ENCODE data around the gene MASP1.

DNA sequence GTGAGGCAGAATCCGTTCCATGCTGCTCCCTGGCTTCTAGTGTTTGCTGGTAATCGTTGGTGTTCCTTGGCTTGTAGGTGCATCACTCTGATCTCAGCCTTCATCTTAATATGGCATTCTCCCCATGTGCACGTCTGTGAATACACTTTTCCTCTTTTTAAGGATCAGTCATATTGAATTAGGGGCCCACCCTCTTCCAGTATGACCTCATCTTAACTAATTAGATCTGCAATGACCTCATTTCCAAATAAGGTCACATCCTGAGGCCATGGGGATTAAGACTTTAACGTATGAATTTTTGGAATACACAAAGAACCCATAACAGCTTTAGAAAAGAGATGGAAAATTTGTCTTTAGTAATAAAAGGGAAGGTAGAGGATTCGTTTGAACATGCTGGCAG lies 34.1 kb upstream of the MASP1 start:
- TF ChIP-seq POLR2A (IDR thresholded peaks at IDR 0.05; ENCODE audit: low read depth, low read length) = no peak
- TF ChIP-seq POU2F2 (IDR thresholded peaks at IDR 0.05; ENCODE audit: low read depth, low read length) = no peak
- TF ChIP-seq SPI1 (IDR thresholded peaks at IDR 0.05; ENCODE audit: low read depth, low read length) = no peak
- TF ChIP-seq TAF1 (IDR thresholded peaks at IDR 0.05; ENCODE audit: low read depth, low read length) = no peak
- TF ChIP-seq POLR2AphosphoS5 (IDR thresholded peaks at IDR 0.05; ENCODE audit: low read depth, low read length) = no peak
